HG03280 (cell line): ENCODE data around the gene PREX1.

Experiments used
- ATAC-seq: cut with Tn5 transposase; IDR thresholded peaks from one replicate; pipeline ENCODE4 v1.9.1; 2021; ENCODE audit warnings: mild to moderate bottlenecking, moderate library complexity; ENCODE audit not compliant: unreplicated experiment

Gene PREX1

DNA sequence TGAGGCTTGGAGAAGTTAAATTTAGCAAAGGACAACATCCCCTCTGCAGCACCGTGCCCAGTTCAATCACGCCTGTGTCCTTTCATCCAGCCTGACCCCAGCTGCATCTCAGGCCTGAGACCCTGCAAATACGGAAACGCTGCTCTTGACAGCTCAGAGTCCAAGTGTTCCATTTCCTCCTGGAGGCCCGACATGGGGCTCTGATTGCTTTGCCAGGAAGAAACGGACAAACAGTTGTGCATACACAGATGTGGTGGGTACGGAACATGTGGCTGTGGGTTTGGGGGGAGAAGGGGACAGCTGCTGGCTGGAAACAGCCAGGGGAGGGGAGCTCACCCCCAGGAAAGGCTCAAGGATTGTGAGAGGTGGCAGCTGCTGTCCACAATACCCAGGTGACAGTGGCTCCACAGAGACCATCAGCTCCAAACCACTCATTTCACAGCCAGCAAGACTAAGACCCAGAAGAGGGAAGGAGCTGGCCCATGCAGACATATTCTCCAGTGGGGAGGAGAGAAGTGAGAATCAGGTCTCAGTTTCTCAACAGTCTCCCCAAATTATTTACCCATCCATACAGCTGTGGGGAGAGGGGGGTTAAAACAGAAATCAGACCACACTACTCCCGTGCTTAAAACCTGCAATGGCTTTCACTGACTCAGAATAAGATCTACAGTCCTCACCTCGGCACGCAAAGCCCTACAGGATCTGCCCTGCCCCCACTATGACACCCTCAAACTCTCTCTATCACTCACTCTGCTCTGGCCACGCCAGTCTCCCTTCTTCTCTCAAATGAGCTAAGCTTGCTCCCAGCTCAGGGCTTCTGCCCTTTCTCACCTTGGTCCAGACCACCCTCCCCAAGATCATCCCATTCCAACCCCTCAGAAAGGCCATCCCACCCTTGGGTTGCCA, 89.1 kb downstream of the PREX1 start:
- ATAC-seq: peak; percentile 56

DNA sequence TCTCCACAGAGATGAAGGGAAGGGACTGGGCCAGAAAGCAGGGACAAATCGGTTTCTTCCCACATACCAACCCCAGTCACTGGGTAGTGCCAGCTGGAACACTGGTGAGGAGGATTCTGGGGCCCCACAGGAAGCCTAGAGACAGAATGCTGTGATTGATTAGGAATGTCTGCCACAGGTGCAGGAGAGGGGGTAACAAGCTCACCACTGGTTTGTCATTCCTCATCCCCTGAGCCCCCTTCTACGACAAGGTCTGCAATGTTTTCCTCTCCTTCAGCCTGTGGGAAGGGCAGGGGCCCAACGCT, 89.8 kb downstream of the PREX1 start:
- no peak for ATAC-seq

DNA sequence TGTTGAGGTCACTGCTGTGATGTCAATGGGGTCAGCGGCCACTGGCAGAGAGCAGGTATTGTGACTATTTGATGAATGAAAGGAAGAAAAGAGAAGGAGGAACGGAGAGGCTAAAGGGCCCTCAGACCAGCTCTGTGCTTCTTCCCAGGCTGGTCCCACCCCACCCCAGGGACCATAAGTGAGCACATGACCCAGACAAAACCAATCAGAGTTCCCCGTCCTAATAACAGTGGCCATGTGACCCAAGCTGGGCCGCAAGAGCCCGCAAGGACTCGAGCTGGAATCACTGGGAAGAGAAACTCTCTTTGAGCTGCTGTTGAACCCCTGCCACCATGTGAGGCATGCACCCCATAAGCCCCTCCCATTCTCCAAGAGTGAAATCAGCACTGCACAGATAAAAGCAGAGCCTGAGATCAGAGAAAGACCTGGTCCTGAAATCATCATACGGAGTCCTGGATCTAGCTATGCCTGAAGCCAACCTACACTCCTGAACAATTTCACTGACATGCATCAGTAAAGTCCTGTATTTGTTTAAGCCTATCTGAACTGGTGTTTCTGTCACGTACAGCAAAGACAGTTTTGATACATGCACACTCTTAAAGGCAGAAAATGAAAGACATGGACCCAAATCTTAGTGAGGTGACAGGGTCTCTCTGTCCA, 90.2 kb downstream of the PREX1 start:
- ATAC-seq: no peak

DNA sequence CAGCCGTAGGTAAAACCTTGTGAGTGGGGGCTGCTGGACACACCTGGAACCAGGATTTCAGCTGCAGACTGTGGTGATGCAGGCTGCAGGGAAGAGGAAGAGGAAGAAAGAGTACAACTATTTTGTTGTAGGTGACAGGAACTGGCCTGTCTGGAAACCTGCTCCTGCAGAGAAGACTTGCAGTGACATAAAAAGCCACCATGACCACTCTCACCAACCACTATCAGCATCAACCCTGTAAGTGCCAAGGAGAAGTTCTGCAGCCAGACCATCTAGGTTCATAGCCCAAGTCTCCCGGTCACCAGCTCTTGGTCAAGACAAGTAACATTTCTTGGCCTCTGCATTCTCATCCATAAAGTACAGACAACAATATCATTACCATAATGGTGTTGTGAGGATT, 91.2 kb downstream of the PREX1 start:
- no peak for ATAC-seq

DNA sequence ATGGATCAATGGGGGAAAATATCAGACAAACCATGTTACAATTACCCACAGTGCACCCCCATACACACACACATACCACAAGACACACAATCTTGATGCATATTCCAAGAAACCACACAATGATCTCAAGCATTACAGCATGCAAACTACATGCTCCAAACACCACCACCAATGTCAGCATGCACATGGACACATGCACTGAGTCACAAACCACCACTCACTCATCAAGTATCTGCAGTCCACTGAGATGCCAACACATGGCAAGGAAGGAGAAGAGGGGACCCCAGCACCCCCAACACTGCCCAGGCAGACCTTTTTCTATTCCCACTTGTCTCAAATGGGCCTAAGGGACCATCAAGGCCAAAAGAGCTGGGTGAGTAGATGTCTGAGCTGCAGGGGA, 91.6 kb downstream of the PREX1 start:
- ATAC-seq: no peak

DNA sequence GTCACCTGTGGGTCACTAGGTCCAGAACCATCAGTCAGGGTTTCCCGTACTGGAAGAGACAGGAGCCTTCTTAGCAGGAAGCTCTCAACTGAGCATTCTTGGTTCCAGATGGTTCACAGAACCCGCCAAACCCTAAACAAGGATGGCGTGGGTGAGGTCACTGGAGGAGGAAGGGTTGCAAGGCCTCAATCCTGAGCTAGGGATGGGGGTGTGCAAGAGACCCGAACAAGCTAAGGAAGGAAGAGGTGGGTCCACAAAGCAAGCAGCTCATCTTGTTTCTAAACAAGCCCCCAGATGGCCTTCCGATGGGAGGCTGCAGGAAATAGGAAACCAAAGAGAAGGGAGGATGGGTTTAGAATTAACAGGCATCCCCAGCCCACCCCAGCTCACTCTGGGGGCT, 92.7 kb downstream of the PREX1 start:
- no peak for ATAC-seq

DNA sequence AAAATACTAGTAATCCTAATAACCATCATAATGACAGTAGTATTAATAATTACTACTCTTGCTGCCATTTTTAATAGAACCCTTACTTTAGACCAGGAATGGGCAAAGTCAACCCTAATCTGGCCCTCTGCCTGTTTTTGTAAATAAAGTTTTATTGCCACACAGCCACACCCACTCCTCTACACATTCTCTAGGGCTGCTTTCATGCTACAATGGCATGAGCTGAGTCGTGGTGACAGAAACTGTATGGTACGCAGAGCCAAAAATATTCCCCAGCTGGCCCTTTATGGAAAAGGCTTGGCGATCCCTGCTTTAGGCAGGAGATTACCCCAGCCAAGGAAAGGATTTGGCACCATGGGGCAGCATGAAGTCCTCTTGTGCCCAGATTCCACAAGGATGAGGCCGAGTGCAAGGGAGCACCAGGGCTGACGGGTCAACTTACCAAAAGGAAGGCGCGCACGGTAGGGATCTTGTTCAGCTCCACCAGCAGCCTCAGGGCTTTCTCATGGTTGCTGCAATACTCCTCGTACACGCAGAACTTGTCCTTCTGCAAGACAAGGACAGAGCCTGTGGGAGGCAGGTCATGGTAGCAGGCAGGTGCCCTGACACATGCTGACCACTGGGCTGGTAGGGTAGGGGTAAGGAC, 93.6 kb downstream of the PREX1 start:
- no peak for ATAC-seq

DNA sequence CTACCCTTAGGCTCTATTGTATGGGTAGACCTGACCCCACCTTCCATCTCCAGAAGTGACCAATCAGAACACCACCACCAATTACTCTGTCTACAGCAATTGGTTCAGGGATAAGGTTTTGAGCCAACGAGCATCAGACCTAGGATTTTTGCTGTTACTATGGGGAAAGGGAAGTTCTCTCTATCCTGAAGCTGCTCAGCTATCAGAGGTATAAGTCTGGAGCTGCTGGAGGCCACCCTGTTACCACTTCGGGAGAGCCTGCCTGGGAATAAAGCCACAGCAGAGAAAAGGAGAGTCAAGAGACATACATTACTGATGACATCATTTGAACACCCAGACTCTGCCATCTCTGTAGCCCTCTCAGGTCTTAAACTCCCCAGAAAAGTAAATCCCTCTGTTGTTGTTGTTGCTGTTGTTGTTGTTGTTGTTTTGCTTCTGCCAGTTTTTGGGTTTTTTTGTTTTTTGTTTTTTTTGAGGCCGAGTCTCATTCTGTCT, 94.5 kb downstream of the PREX1 start:
- no peak for ATAC-seq

DNA sequence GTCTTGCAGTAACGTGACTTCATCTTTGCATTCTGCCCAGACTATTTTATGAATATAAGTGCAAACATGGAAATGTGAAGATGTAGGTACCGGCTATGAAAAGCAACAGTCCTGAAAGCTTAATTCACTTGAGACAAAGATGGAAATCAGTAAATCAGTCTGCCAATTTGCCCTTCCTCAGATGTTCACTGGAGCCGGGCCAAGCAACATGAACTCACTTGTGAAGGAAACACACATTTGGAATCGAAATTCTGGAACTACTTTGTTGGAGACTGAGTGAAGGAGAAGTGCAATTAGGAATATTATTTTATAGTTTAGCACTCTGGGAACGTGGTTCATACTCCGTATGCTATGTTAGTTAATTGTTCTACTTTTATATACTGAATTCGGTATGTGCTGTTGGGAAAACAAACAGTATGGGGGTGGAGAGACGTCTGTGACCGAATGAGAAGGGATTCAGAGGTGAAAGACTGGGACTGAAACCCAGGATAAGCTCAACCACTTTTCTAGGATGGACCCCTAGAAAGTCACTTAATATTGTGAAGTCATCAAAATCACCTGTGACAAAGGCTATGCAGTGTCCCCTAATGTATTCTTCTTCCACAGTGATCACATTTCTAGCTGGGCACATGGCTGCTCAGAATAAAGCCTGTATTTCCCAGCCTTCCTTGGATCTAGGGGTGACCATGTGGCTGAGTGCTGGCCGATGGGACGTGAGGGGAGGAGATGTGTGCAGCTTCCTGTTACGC, 95.5 kb downstream of the PREX1 start:
- ATAC-seq: no peak

DNA sequence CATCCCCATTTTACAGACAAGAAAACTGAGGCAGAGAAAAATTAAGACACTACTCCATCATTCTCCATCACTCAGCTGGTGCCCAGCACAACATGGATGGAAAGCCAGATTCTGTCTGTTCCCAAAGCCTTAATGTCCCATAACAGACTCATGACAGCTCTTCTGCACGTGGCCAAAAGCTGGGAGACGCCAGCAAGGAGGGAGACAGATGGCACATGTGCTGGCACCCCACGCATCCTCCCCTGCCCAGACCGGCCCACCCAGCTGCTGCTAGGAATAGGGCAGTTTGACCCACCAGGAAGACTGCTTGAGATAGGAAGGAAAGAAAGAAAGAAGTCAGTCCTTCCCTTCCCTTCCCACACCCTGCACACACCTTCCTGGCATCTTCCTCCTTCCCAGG, 96.3 kb downstream of the PREX1 start:
- no peak for ATAC-seq

DNA sequence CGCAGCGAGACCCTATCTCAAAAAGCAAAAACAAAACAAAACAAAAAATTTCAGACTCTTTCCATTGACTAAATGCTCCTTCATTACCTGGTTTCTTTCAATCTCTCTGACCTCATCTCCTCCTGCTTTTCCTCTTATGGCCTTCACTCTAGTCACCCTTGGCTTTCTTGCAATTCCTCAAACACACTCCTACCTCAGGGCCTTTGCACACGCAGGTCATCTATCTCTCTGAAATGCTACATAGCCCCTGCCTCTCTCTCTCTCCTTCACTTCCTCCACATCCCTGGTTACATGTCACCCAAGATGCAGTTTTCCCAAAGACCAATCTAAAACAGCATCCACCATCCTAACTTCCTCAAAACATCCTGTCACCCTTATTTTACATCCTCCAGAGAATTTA, 96.8 kb downstream of the PREX1 start:
- ATAC-seq: no peak

DNA sequence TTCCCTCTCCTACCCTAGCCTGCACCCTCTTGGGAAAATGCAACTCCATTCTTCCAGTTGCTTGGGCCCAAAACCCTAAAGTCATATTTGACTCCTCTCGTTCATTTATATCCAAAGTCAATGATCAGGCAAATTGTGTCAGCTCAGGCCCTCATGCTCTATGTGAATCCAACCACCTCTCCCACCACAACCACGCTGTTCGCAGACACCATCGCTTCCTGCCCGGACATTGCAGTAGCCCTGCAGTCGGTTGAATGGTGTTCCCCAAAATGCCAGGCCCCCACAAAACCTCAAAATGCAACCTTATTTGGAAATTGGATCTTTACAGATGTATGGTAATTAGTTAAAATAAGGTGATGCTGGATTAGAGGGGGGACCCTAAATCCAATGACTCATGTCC, 98.3 kb downstream of the PREX1 start:
- no peak for ATAC-seq

DNA sequence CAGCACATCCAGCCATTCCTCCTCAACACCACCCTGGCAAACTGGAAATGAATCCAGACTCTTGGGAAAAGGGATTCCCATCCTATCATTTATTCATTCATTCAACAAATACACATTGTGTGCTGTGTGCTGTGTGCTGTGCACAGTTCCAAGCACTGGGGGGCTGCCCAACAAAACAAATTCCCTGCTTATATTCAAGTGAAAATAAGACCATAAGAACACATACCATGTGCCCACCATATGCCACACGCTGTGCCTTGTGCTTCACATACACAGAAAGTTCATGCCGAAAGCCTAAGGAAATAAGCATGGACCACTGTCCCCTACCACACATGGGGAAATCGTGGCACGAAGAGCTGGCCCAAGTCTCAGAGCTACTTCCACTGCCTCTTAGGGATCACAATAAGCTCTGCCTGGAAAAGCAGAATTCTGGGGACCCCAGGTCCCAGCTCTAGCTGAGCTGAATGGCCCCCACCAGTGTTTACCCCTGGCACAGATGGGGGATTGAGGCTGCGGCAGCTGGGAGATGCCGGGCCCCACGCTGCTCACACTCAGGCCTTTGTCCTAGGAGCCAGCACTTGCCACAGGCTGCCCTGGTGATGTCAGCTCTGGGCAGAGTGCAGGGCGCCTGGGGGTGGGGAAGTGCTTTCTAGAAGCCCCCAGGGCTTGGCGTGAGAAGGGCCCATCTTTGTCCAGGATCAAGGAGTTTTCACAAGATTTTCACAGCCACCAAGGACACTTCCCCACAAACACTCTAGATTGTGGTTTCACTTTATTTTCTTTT, 99.6 kb downstream of the PREX1 start:
- no peak for ATAC-seq

DNA sequence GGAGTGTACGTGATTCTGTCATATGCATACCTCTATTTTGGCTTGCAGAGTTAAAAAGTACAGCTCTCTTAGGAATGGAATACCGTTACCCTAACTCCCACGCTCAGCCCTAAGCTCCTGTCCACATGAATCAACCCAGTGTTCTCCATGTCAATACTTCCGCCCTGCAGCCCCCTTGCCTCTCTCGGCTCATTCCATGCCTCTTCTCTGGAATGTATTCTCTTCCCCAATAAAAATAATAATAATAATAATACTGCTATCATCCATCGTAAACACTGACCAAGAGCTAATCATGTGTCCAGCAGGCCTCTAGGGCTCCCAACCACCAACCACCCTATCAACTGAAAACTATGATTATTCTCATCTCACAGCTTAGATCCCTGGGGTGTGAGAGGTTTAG, 100.6 kb downstream of the PREX1 start:
- no peak for ATAC-seq

DNA sequence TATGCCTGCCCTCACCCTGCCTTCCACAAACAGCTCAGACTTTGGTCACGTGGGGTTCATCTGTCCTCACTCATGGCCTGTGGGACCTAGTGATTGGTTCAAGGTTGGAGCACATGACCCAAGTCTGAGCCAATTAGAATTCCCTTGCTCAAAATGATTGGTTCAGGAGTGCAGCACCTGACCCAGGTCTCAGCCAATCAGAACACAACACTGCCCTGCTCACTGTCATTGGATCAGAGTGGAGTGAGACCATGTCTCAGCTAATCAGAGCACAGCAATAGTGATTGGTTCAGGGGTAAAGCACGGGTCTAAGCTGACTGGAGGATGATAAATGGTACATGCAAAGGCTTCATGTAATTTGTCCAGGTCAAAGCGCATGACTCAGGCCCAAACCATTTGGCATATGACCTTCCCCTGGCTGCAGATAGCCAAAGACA, 102.2 kb downstream of the PREX1 start:
- ATAC-seq: no peak

DNA sequence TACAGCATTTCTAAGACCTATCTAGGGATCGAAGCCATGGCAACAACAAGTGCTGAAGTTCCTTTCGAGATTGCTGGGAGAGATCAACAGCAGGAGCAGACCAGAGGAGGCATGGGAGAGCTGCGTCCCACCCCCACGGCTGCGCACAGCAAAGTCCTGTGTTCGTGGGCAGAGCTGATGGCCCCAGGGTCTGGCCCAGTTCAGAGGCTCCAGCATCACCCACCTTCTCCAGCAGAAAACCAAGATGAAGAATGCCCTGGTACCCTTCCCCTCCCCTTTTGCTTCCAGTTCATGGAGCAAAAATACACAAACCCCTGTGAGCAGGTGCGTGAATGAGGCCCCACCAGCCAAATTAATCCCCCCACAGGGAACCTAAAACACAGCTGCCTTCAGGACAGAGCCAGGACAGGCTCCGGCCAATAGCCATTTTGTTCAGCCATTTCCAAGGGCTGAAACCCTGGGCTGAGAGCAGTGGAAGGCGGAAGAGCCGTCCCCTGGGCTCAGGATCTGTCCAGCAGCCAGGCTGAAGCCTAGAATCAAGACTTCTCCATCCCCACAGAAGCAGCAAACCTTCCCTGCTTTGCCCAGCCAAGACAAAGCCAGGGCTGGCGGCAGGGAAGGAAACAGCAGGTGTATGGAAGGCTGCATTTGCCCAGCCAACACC, 102.8 kb downstream of the PREX1 start:
- no peak for ATAC-seq

DNA sequence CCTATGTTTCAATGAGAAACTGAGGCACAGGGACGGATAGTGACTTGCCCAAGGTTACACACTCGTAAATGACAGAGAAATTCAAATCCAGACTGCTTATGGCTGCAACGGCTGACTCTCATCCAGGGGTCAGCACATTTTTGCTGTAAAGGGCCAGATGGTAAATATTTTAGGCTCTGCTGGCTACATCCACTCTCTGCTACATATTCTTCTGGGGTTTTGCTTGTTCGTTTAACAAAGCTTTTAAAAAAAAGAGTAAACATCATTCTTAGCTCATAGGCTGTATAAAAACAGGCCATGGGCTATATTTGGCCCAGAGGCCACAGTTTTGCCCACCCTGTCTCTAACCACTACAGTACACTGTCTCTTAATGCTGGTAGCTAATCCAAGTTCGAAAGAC, 103.4 kb downstream of the PREX1 start:
- ATAC-seq: no peak

DNA sequence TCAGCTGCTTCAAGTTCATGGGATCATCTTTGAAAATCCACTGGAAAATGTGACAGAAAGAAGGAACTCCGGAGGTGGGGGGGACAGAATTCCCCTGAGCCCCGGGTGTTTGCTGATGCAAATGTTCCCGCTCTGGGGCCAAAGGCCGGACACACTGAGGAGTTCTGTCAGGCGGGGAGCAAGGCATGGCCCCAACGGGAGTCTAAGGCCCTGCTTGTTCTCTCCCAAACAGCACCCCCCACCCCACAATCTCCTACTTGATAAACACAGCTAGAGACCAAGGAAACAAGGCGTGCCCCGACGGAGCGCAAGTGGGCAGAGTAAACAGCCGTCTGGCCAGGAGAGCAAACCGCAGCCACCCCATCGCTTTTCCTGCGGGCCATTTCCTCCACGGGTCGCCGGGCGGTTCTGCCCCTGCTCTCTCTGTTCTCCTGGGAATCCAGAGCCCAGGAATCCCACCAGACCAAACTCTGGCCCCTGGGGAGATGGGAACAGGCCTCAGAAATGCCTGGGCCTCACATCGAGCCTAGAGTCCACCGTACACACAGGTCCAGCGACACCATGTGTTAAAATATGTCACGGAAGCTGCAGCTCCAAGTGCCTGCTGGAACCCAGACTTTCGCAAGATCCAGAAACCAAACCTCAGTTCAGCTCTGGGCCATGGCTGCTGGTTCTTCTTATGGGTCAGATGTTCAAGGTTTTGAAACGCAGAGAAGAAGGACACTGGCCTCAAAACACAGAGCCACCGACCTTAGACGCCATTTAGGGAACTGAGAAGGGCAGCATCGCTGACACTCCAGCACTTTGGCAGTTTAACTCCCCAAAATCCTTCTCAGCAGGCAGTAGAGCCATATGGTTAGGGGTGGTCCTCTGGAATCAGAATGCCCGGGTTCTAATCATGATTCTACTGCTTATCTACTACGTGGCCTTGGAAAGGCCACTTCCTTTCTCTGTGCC, 104.2 kb downstream of the PREX1 start:
- ATAC-seq: no peak

DNA sequence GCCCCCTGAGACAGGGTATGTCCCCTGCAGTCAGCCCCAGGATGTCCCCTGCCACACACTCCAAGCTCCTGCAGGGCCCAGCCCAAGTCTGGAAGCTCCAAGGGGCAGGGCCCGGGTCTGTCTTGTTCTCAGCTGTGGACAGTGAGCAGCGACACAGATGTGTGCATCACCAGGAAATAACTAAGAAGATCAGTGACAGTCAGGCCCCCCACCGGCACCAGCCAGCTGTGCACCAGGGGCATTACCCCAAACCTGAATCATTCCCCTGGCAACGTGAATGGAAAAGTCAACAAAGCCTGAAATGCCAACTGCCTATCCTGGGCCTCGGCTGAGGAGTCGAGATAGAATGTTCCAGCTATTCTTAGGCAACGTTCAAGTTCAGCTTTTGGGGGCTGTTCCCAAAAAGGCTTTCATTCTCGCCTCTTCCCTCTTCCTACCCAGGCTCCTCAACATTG, 105.0 kb downstream of the PREX1 start:
- ATAC-seq: no peak
